ENCODE measurements around the gene ATP8B4.

The ATP8B4 gene

DNA sequence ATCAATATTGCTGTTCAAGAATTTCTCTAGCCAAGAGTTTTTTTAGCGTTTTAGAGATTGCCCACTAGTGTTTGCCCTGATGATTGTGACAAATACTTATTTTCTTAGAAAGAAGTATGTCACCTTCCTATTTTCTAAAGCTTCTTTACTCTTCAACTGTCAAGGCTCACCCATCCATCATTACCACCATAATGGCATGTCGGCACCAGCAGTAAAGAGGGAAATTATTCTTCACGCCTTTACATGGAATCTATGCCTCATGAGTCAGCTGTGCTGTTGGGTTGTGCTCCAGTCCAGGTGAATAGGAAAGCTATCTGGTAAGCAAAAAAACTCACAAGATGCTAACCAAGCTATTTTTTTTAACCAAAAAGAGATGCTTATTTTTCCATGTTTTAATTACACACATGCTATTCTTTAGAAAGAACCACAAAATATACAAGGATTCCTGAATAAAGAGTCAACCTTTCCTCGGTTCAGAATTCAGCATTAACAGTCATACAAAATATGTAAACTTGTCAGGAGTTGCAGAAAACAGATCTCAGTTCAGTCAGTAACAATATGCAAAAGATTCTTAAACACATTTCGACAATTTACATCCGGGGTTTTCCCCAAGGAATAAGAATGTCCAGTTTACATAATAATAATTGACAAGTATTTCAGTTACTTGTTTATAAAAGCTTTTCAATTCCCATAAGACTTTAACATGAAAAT lies 128.0 kb downstream of the ATP8B4 start:
- no peak for TF ChIP-seq OSR1 (CRISPR knock-in tag; IDR thresholded peaks at IDR 0.05)
- no peak for TF ChIP-seq PPARA (CRISPR knock-in tag; IDR thresholded peaks at IDR 0.05; ENCODE audit: borderline replicate concordance)
- no peak for TF ChIP-seq ISL1 (CRISPR knock-in tag; IDR thresholded peaks at IDR 0.05)
- TF ChIP-seq CSDC2 (CRISPR knock-in tag; IDR thresholded peaks at IDR 0.05) = no peak
- no peak for TF ChIP-seq ZNF8 (CRISPR knock-in tag; IDR thresholded peaks at IDR 0.05)
- no peak for TF ChIP-seq ARNTL (CRISPR knock-in tag; IDR thresholded peaks at IDR 0.05; ENCODE audit: borderline replicate concordance, low read depth)
- TF ChIP-seq, protein P1, sequence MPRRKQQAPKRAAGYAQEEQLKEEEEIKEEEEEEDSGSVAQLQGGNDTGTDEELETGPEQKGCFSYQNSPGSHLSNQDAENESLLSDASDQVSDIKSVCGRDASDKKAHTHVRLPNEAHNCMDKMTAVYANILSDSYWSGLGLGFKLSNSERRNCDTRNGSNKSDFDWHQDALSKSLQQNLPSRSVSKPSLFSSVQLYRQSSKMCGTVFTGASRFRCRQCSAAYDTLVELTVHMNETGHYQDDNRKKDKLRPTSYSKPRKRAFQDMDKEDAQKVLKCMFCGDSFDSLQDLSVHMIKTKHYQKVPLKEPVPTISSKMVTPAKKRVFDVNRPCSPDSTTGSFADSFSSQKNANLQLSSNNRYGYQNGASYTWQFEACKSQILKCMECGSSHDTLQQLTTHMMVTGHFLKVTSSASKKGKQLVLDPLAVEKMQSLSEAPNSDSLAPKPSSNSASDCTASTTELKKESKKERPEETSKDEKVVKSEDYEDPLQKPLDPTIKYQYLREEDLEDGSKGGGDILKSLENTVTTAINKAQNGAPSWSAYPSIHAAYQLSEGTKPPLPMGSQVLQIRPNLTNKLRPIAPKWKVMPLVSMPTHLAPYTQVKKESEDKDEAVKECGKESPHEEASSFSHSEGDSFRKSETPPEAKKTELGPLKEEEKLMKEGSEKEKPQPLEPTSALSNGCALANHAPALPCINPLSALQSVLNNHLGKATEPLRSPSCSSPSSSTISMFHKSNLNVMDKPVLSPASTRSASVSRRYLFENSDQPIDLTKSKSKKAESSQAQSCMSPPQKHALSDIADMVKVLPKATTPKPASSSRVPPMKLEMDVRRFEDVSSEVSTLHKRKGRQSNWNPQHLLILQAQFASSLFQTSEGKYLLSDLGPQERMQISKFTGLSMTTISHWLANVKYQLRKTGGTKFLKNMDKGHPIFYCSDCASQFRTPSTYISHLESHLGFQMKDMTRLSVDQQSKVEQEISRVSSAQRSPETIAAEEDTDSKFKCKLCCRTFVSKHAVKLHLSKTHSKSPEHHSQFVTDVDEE (CRISPR knock-in tag; IDR thresholded peaks at IDR 0.05) = no peak
- TF ChIP-seq, protein P2, sequence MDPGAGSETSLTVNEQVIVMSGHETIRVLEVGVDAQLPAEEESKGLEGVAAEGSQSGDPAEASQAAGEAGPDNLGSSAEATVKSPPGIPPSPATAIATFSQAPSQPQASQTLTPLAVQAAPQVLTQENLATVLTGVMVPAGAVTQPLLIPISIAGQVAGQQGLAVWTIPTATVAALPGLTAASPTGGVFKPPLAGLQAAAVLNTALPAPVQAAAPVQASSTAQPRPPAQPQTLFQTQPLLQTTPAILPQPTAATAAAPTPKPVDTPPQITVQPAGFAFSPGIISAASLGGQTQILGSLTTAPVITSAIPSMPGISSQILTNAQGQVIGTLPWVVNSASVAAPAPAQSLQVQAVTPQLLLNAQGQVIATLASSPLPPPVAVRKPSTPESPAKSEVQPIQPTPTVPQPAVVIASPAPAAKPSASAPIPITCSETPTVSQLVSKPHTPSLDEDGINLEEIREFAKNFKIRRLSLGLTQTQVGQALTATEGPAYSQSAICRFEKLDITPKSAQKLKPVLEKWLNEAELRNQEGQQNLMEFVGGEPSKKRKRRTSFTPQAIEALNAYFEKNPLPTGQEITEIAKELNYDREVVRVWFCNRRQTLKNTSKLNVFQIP (CRISPR knock-in tag; IDR thresholded peaks at IDR 0.05; ENCODE audit: borderline replicate concordance, low read depth) = no peak
- ATAC-seq = no peak

DNA sequence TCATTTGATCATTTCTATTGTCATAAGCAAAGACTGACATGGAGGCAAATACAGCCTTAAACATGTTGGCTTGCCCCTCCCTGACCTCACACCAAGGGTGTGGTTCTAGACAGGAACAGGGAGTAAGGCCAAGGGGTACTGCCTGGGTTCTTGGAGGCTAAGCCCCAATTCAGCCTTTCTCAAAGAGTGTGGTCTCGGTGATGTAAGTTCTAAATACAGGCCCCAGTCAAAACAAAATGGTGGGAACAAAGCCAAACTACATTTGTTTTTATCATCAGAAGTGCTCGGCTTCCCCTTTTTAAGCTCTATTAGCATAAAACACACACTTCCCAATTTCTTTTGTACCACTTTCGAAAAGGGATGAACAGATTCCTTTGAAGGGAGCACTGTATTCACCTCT lies 129.5 kb downstream of the ATP8B4 start:
- no peak for ATAC-seq
- TF ChIP-seq, protein P2 (CRISPR knock-in tag; IDR thresholded peaks at IDR 0.05; ENCODE audit: borderline replicate concordance, low read depth) = no peak
- no peak for TF ChIP-seq ZNF565 (CRISPR knock-in tag; conservative IDR thresholded peaks at IDR 0.05; ENCODE audit: low read depth)
- no peak for TF ChIP-seq ZFP3 (CRISPR knock-in tag; IDR thresholded peaks at IDR 0.05)
- TF ChIP-seq RARB (CRISPR knock-in tag; IDR thresholded peaks at IDR 0.05) = no peak
- TF ChIP-seq SNAI2 (CRISPR knock-in tag; IDR thresholded peaks at IDR 0.05) = no peak
- TF ChIP-seq OSR1 (CRISPR knock-in tag; IDR thresholded peaks at IDR 0.05) = no peak
- no peak for TF ChIP-seq TOX (CRISPR knock-in tag; IDR thresholded peaks at IDR 0.05; ENCODE audit: borderline replicate concordance)
- TF ChIP-seq ZNF70 (CRISPR knock-in tag; IDR thresholded peaks at IDR 0.05) = no peak
- TF ChIP-seq PPARA (CRISPR knock-in tag; IDR thresholded peaks at IDR 0.05; ENCODE audit: borderline replicate concordance) = no peak
- TF ChIP-seq TCF4 (CRISPR knock-in tag; IDR thresholded peaks at IDR 0.05; ENCODE audit: borderline replicate concordance) = no peak
- TF ChIP-seq ESRRG (CRISPR knock-in tag; IDR thresholded peaks at IDR 0.05) = no peak
- TF ChIP-seq, protein P3, sequence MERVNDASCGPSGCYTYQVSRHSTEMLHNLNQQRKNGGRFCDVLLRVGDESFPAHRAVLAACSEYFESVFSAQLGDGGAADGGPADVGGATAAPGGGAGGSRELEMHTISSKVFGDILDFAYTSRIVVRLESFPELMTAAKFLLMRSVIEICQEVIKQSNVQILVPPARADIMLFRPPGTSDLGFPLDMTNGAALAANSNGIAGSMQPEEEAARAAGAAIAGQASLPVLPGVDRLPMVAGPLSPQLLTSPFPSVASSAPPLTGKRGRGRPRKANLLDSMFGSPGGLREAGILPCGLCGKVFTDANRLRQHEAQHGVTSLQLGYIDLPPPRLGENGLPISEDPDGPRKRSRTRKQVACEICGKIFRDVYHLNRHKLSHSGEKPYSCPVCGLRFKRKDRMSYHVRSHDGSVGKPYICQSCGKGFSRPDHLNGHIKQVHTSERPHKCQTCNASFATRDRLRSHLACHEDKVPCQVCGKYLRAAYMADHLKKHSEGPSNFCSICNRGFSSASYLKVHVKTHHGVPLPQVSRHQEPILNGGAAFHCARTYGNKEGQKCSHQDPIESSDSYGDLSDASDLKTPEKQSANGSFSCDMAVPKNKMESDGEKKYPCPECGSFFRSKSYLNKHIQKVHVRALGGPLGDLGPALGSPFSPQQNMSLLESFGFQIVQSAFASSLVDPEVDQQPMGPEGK (CRISPR knock-in tag; IDR thresholded peaks at IDR 0.05; ENCODE audit: borderline replicate concordance) = no peak
- no peak for TF ChIP-seq ISL1 (CRISPR knock-in tag; IDR thresholded peaks at IDR 0.05)
- no peak for TF ChIP-seq ARNTL (CRISPR knock-in tag; IDR thresholded peaks at IDR 0.05; ENCODE audit: borderline replicate concordance, low read depth)
- TF ChIP-seq GLIS3 (CRISPR knock-in tag; IDR thresholded peaks at IDR 0.05) = no peak
- TF ChIP-seq, protein P1 (CRISPR knock-in tag; IDR thresholded peaks at IDR 0.05) = no peak
- no peak for TF ChIP-seq ZC3H10 (CRISPR knock-in tag; IDR thresholded peaks at IDR 0.05)
- TF ChIP-seq, protein P4, sequence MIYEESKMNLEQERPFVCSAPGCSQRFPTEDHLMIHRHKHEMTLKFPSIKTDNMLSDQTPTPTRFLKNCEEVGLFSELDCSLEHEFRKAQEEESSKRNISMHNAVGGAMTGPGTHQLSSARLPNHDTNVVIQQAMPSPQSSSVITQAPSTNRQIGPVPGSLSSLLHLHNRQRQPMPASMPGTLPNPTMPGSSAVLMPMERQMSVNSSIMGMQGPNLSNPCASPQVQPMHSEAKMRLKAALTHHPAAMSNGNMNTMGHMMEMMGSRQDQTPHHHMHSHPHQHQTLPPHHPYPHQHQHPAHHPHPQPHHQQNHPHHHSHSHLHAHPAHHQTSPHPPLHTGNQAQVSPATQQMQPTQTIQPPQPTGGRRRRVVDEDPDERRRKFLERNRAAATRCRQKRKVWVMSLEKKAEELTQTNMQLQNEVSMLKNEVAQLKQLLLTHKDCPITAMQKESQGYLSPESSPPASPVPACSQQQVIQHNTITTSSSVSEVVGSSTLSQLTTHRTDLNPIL (CRISPR knock-in tag; IDR thresholded peaks at IDR 0.05; ENCODE audit: low read depth) = no peak
- TF ChIP-seq BACH2 (CRISPR knock-in tag; IDR thresholded peaks at IDR 0.05; ENCODE audit: borderline replicate concordance) = no peak
- TF ChIP-seq, protein P5, sequence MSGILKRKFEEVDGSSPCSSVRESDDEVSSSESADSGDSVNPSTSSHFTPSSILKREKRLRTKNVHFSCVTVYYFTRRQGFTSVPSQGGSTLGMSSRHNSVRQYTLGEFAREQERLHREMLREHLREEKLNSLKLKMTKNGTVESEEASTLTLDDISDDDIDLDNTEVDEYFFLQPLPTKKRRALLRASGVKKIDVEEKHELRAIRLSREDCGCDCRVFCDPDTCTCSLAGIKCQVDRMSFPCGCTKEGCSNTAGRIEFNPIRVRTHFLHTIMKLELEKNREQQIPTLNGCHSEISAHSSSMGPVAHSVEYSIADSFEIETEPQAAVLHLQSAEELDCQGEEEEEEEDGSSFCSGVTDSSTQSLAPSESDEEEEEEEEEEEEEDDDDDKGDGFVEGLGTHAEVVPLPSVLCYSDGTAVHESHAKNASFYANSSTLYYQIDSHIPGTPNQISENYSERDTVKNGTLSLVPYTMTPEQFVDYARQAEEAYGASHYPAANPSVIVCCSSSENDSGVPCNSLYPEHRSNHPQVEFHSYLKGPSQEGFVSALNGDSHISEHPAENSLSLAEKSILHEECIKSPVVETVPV (CRISPR knock-in tag; IDR thresholded peaks at IDR 0.05) = no peak
